Adrenal gland (tissue), 5 donors: ENCODE data around the gene EPHA6.

Experiments
- POLR2A ChIP-seq, 2 donors: fragments of 450-650 bp; IDR thresholded peaks; one replicate each; pipeline ENCODE4 v1.6.1; 2017; ENCODE audit warnings: antibody characterized with exemption in 2 of 2, mild to moderate bottlenecking in 2 of 2, moderate library complexity in 1 of 2
- TF ChIP-seq, protein P1 (sequence below), 6 experiments: fragments of 450-650 bp in 4 of 6; fragments of 200-600 bp in 2 of 6; sonication (generic) in 1 of 6; IDR thresholded peaks; 1 replicate in 5 of 6; 2 replicates in 1 of 6; pipeline versions ENCODE4 v1.5.1 to v1.8.0; 2016 to 2021; ENCODE audit warnings: antibody characterized with exemption in 6 of 6, mild to moderate bottlenecking in 2 of 6, moderate library complexity in 1 of 6
- donor health status: DM: no; HTN: no; CAD: no.

DNA sequence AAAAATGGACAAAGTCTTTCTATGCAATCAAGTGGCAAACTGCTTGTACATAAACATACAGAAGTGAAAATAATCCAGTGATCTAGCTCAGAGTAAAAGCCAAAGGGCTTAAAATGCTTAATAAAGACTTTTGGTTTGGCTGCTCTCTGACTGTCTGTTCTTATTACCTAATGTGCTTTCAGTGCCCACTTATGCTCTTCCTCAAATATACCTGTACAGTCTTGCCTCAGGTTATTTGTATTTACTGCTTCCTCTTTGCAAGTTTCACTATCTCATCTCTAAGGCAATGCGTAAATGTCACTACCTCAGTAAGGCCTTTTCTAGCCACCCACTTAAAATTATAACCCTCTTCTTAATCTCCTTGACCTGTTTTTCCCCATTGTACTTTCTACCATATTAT lies 171.8 kb downstream of the EPHA6 start:
- TF ChIP-seq, protein P1, sequence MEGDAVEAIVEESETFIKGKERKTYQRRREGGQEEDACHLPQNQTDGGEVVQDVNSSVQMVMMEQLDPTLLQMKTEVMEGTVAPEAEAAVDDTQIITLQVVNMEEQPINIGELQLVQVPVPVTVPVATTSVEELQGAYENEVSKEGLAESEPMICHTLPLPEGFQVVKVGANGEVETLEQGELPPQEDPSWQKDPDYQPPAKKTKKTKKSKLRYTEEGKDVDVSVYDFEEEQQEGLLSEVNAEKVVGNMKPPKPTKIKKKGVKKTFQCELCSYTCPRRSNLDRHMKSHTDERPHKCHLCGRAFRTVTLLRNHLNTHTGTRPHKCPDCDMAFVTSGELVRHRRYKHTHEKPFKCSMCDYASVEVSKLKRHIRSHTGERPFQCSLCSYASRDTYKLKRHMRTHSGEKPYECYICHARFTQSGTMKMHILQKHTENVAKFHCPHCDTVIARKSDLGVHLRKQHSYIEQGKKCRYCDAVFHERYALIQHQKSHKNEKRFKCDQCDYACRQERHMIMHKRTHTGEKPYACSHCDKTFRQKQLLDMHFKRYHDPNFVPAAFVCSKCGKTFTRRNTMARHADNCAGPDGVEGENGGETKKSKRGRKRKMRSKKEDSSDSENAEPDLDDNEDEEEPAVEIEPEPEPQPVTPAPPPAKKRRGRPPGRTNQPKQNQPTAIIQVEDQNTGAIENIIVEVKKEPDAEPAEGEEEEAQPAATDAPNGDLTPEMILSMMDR (IDR thresholded peaks at IDR 0.05): no peak
- no peak for TF ChIP-seq POLR2A (IDR thresholded peaks at IDR 0.05)
